NCI-H510A treated with DMSO at 0.1 percent for 48 hours (cell line): Measurements from ENCODE around the gene RSPH4A.
"Not testable (repeated sequence)": the region's sequence is repeated elsewhere in the genome, so short reads cannot be mapped to it uniquely, and the experiment has no call there.

Experiments
- DNase-seq: peaks from one replicate; lab custom pipeline; 2025; lab: John Stamatoyannopoulos, UW

Gene RSPH4A

GRCh38 chr6:116625872-116626271 lies 9.6 kb downstream of the RSPH4A start:
- DNase-seq = no peak

DNA sequence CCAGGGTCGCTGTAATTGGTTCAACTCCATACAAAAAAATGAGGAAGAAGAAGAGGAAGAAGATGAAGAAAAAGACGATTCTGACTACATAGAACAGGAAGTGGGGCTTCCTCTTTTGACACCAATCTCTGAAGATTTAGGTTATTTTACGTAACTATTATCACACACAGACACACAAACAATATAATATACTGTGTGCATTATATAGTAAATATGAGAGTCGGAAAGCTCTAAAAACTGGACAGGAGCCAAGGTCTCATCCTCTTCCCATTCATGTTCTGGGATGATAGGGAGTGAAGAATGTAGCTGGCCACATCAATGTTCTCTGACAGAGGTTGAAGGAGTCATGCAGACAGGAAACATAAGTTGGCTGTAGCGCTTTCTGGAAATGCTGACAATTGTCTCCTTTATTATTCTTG lies 13.3 kb downstream of the RSPH4A start:
- no peak for DNase-seq

- DNase-seq = peak; percentile 86
These were observed 15.2 kb downstream of the RSPH4A start for GRCh38 chr6:116631379-116631990.

GRCh38 chr6:116633685-116634084 lies 17.4 kb downstream of the RSPH4A start:
- peak; percentile 29 for DNase-seq

DNA sequence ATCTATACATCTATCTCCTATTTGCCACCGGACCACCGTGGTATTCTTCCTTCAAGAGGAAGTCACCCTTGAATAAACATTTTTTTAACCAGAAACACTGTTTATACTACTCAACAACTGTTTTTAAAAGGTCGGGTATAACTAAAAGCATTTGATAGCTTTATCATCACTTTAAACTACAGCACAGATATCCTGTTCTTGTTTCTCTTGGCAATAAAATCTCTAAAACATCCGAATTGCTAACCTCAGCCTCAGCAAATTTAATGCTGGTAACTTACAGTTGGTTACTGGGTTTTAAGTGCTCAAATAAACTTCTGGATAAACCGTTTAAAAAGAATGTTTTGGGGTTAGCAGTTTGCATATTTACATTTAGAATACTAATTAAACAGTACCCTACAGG lies 31.9 kb downstream of the RSPH4A start:
- DNase-seq = no peak

- no peak for DNase-seq
These were observed 32.9 kb downstream of the RSPH4A start for GRCh38 chr6:116649129-116649528.

DNA sequence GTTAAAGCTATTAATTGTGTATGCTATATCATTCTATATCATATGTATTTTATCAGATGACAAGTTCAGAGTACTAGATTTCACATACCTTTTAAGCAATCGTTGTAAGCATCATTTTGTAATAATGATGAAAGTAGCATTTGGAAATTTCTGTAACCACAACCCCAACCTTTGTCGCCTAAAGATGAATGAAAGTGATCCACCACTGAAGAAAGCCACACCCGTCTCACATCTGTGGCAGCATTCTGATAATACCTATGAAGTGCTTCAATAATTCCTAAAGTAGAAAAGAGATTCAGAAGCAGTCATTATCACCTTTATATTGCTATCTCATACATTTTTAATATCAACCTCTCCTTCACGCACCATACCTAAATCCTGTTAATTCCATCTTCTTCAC lies 35.6 kb downstream of the RSPH4A start:
- no peak for DNase-seq

DNA sequence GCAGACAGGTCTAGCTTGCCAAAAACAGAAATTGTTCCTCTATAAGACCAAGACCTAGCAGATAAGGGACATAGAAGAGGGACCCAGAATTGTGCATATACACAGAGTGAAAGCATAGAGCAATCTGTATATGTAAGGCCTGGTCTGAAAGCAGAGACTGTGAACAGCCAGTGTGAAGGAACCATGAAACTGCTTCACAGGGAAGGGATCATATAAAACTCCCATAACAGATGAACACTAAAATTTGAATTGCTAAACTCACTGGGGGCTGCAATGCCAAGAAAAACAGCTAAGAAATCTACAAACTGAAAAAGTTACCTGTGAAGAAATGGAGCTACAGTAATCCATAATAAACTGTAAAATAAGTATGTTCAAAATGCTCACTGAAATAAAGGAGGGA lies 45.3 kb downstream of the RSPH4A start:
- DNase-seq = no peak

- DNase-seq = no peak
These were observed 45.9 kb downstream of the RSPH4A start for GRCh38 chr6:116662202-116662601.

- no peak for DNase-seq
These were observed 47.0 kb downstream of the RSPH4A start for GRCh38 chr6:116663308-116663707.

DNA sequence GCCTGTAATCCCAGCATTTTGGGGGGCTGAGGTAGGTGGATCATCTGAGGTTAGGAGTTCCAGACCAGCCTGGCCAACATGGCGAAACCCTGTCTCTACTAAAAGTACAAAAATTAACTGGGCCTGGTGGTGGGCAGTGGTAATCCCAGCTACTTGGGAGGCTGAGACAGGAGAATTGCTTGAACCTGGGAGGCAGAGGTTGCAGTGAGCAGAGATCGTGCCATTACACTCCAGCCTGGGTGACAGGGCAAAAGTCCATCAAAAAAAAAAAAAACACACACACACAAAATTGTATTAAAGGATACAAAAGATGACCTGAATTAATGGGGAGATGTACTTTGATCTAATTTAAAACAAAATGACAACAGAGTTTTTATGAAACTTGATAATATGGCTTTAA lies 47.9 kb downstream of the RSPH4A start:
- not testable (repeated sequence) for DNase-seq

DNA sequence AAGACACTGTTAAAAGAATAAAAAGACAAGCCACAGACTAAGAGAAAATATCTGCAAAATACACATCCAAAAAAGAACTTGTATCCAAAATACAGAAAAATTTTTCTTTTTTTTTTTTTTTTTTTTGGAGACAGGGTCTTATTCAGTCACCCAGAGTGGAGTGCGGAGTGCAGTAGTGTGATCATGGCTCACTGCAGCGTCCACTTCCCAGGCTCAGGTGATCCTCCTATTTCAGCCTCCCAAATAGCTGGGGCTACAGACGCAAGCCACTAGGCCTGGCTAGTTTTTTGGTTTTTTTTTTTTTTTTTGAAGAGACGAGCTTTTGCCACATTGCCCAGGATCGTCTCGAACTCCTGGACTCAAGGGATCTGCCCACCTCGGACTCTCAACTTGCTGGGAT lies 49.2 kb downstream of the RSPH4A start:
- no peak for DNase-seq

GRCh38 chr6:116666869-116667268 lies 50.6 kb downstream of the RSPH4A start:
- no peak for DNase-seq

DNA sequence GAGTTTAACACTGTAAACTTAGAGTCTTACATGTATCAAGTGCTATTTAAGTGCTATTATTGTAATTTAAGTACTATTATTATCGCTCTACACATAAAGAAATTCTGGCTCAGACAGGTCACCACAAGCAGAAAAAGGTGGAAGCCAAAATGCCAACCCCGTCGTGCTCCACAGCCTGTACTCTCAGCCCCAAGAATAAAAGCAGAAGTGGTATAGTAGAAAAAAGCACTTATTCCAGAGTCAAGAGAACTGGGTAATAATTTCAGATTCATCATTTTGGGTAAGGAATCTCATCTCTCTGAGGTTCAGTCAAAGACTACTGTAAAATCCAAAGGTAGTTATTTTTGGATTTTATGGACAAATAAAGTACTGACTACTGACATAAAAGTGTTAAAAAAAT lies 51.3 kb downstream of the RSPH4A start:
- peak; percentile 5 for DNase-seq

- DNase-seq = no peak
These were observed 56.0 kb downstream of the RSPH4A start for GRCh38 chr6:116672306-116672705.

DNA sequence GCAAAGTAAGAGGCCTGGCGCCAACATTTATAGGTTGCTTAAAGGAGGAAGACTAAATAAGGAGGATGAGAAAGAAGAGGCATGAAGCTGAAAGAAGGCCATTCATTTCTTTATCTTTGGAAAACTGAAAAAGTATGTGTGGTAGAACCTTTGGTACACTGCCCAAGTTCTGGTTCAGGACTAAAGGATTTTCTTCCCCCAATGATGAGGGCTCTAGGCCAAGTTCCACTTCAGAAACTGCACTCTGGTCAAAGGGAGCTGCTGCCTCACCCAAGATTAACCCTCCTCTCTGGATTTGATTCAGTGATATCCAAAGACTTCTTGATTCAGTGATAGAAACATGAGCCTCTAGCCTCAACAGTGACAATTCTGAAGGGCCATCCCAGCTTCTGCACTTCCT lies 59.7 kb downstream of the RSPH4A start:
- no peak for DNase-seq

DNA sequence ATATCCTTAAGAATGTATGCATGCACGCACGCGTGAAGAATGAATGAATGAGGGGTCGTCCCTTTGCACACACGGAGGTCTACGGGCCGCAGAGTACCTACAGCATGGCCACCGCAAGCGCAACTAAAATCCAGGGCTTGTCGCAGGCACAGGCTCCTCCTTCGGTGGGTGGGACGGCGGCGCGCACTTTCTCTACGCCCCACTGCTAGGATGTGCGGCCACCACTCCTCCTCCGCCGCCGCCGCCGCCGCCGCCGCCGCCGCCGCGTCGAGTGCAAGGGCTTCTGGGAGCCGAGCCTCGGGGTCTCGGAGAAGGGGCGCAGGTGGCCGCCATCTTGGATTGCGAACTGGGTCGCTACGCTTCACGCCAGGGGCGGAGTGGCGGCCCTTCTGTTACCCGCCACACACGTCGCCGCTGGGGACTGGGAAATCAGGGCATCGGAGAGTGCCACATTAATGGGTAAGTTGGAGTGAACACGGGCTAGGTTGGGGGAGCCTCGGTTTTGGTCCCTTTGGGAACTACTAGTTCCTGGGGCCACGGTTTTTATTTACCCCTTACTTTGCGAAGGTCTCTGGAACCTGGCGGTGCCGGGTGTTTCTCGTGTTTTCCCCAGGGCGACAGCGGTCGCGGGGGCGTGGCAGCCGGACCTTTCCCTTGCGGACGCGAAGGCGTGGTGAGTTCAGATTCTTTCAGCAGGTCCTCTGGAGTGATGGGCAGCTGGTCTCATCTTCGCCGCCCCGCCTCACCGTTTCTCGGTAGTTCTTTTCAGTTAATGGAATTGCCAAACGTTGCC lies 64.8 kb downstream of the RSPH4A start, which contains the start of gene KPNA5:
KPNA5 (plus strand) TSS at position 332 of the 793 bp plus-strand sequence; CDS start at position 456, 124 bp downstream.
- peak; percentile 68 for DNase-seq

DNA sequence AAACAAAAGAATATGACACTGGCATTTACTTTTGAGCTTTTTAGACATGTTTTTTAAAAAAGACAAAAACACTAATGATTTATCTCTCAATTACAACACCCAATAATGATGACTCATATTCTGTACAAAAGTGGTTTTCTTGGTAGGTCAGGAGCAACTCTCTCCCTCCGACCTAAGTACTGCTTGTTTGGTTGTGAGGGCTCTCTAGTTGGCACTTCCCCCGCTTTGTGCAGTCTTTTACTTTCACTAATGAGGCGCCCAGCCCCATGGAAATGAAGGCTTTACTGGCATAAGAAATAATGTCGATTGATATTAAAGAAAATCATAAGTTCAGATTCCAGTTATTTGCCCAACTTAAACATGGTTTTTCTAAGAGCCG lies 66.0 kb downstream of the RSPH4A start:
- DNase-seq = peak; percentile 31
